GM18520 (cell line): ENCODE measurements around the gene DMTF1.
"Not testable (repeated sequence)": the region's sequence is repeated elsewhere in the genome, so short reads cannot be mapped to it uniquely, and the experiment has no call there.

Experiments used
- ATAC-seq: cut with Tn5 transposase; IDR thresholded peaks from one replicate; pipeline ENCODE4 v1.9.1; 2021; ENCODE audit not compliant: unreplicated experiment

Gene DMTF1, protein sequence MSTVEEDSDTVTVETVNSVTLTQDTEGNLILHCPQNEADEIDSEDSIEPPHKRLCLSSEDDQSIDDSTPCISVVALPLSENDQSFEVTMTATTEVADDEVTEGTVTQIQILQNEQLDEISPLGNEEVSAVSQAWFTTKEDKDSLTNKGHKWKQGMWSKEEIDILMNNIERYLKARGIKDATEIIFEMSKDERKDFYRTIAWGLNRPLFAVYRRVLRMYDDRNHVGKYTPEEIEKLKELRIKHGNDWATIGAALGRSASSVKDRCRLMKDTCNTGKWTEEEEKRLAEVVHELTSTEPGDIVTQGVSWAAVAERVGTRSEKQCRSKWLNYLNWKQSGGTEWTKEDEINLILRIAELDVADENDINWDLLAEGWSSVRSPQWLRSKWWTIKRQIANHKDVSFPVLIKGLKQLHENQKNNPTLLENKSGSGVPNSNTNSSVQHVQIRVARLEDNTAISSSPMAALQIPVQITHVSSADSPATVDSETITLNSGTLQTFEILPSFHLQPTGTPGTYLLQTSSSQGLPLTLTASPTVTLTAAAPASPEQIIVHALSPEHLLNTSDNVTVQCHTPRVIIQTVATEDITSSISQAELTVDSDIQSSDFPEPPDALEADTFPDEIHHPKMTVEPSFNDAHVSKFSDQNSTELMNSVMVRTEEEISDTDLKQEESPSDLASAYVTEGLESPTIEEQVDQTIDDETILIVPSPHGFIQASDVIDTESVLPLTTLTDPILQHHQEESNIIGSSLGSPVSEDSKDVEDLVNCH

DNA sequence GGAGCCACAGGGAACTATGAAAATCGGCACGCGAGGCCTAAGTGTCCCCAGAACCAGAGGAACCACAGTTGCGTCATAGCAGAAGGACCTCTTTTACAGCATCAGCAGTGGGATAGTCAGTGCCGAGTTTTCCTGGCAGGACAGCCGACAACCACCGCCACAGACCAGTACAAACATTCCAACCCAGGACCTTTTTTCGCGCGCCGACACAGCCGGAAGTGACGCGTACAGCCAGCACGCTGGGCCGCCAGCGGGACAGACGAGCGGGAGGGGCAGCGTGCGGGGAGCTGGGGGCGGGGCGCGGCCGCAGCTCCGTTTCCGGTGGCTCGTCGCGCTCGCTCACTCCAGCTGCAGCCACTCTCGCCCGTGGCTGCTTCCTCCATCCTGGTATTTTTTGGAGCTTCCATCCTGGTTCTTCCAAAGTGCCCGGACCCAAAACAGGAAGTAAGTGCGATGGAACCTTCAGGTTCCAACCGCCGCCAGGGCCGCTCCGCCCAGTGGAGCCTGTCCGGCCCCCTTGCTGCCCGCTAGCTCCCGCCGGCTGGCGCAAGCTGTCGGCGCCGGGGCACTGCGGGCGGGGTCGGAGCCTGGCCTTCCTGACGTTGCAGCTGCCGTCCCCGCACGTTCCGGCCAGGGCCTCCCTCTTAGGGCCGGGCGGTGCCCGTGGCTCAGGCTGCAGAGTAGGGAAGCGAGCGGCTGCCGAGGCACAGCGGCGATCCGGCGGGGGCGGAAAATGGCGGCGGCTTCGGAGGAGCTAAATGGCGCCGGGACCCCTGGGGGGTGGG is at the start of gene DMTF1:
TSS of gene DMTF1 (plus strand) at position 342 of the 785 bp plus-strand sequence. CDS start 12,489 bp downstream, outside the sequence.
- ATAC-seq: peak; percentile 84

- no peak for ATAC-seq
These were observed 46.9 kb upstream of the DMTF1 start for GRCh38 chr7:87105401-87105800.

- ATAC-seq: no peak
These were observed 45.2 kb upstream of the DMTF1 start for GRCh38 chr7:87106974-87107612.

DNA sequence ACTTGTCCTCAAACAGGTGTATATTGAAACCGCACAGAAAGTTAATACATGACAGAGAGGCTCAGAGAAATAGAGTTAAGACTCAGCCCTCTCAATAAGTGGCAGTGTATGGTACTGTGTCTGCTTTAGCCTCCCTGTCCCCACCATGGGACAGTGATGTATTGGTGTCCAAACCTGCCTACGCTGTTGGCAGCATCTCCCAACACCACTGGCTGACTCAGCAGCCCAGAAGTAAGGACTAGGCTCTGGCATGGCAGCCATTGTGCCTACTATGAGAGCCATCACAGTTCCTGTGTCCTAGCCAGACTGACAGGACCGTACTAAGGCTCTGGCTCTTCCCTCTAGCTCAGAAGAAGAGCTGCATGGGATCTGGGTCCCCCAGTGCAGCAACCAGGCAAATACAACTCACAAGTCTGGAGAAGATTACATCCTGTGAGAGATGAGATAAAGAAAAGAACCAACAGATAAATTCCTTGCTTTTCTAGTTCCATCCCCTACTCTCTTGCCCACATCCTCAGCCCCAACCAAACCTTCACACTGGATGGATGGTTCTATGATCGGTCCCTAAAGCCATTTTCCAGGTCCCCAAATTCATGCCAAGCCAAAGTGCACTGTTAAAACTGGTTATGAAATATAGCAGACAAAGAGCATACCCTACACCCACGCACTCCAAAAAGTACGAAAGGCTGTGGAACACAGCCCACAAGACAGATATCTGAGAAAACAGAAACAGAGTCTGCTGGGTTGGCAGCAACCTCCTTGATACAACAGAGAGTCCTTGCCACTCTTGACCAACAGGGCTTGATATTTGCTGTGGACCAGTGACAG is 44.1 kb upstream of the DMTF1 start:
- ATAC-seq: no peak

- no peak for ATAC-seq
These were observed 41.5 kb upstream of the DMTF1 start for GRCh38 chr7:87110778-87111177.

GRCh38 chr7:87111877-87112276 is 40.4 kb upstream of the DMTF1 start:
- ATAC-seq: no peak

GRCh38 chr7:87113077-87113476 is 39.2 kb upstream of the DMTF1 start:
- no peak for ATAC-seq

- ATAC-seq: not testable (repeated sequence)
These were observed 38.3 kb upstream of the DMTF1 start for GRCh38 chr7:87113904-87114303.

DNA sequence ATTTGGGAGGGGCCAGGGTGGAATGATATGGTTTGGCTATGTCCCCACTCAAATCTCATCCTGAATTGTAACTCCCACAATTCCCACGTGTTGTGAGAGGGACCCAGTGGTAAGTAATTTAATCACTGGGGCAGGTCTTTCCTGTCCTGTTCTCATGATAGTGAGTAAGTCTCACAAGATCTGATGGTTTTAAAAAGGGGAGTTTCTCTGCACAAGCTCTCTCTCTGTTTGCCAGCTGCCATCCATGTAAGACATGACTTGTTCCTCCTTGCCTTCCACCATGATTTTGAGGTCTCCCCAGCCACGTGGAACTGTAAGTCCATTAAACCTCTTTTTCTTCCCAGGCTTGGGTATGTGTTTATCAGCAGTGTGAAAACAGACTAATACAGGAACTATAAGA is 36.5 kb upstream of the DMTF1 start:
- not testable (repeated sequence) for ATAC-seq

GRCh38 chr7:87116315-87116714 is 35.9 kb upstream of the DMTF1 start:
- ATAC-seq: peak; percentile 46

GRCh38 chr7:87119581-87119980 is 32.7 kb upstream of the DMTF1 start:
- no peak for ATAC-seq

DNA sequence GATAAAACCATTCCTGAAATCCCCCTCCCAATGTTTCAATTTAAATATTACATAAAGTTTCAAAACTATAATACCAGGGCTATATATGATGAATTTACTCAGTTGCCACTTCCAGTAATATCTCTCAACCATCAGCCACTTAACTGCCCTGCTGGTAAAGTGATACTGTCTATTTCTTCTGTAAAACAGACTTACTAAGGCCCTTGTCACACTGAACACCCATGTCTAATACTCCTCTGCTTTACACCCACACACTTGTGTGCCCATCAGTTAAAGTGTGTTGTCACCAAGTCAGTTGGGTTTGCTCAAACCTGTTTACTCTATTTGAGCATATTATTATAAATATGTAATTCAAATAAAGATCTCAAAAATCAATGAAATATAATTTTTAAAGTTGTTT is 29.1 kb upstream of the DMTF1 start:
- no peak for ATAC-seq

- peak; percentile 49 for ATAC-seq
These were observed 25.2 kb upstream of the DMTF1 start for GRCh38 chr7:87127019-87127418.

DNA sequence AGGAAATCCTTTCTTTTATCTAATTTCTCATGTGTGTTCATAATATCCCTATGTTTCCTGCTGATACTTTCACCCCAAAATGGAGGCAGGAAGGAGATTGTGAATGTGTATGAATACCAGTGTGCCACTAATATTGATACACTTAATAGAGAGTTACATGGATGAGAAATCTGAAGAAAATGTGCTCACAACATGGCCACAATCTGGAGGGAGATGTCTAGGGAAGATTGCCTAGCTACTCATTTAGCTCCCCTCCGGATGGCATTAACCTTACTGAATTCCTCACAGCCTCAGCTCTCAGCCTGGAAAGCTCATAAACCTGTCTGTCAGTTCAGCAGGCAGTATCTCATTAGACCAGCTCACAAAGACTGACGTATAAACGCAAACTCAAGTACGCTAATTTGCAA is 23.4 kb upstream of the DMTF1 start:
- no peak for ATAC-seq

GRCh38 chr7:87129332-87129731 is 22.9 kb upstream of the DMTF1 start:
- no peak for ATAC-seq

- ATAC-seq: peak; percentile 82
These were observed 22.4 kb upstream of the DMTF1 start for GRCh38 chr7:87129848-87130247.

- ATAC-seq: no peak
These were observed 20.5 kb upstream of the DMTF1 start for GRCh38 chr7:87131771-87132170.

DNA sequence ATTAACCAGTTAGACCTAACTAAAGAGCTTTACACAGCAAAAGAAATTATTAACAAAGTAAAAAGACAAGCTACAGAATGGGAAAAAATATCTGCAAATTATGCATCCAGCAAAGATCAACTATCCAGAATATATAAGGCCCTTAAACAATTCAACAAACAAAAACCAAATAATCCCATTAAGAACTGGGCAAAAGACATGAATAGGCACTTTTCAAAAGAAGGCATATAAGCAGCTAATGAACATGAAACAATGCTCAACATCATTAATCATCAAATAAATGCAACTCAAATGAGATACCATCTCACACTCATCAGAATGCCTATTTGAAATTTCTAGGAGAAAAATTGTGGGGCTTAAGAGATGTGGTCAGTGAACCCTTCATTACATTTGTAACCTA is 15.0 kb upstream of the DMTF1 start:
- no peak for ATAC-seq

- no peak for ATAC-seq
These were observed 12.7 kb upstream of the DMTF1 start for GRCh38 chr7:87139514-87139913.

GRCh38 chr7:87140271-87140748 is 11.9 kb upstream of the DMTF1 start:
- no peak for ATAC-seq
